ENCODE measurements around the gene PGM1. TPM values are rescaled to one million over a fixed set of nuclear protein-coding genes. Genes with fewer than 3 reads are reported as not detected.

The PGM1 gene
- total RNA-seq, 1 donor from 2014 or later = 199 TPM

- DNase-seq (ENCODE audit: low spot score) = no peak
- intact Hi-C loops (cut with DNase I) = loop anchor here (10.0 kb wide), 1 partner anchor 231 kb away; the partner anchor contains the start of gene ALG6
Measured at GRCh38 chr1:63595435-63595834, 2.2 kb downstream of the PGM1 start.

- DNase-seq (ENCODE audit: low spot score) = no peak
- intact Hi-C loops (cut with DNase I) = loop anchor here (10.0 kb wide), 1 partner anchor 235 kb away; the partner anchor contains the start of gene ALG6
Measured at GRCh38 chr1:63599799-63600198, 6.6 kb downstream of the PGM1 start.

GRCh38 chr1:63600248-63600647 is 7.0 kb downstream of the PGM1 start:
- intact Hi-C loops (cut with DNase I) = no loop called here

GRCh38 chr1:63601061-63601460 is 7.8 kb downstream of the PGM1 start:
- no peak for DNase-seq (ENCODE audit: low spot score)
- intact Hi-C loops (cut with DNase I) = no loop called here

More at GRCh38 chr1:63600248-63600647, 7.0 kb downstream of the PGM1 start:
- no peak for DNase-seq (ENCODE audit: low spot score)

- intact Hi-C loops (cut with DNase I) = no loop called here
- no peak for DNase-seq (ENCODE audit: low spot score)
Measured at GRCh38 chr1:63601463-63601862, 8.3 kb downstream of the PGM1 start.

- intact Hi-C loops (cut with DNase I) = no loop called here
- DNase-seq (ENCODE audit: low spot score) = no peak
Measured at GRCh38 chr1:63601912-63602311, 8.7 kb downstream of the PGM1 start.

- intact Hi-C loops (cut with DNase I) = no loop called here
- no peak for DNase-seq (ENCODE audit: low spot score)
Measured at GRCh38 chr1:63602629-63603028, 9.4 kb downstream of the PGM1 start.

GRCh38 chr1:63603810-63604209 is 10.6 kb downstream of the PGM1 start:
- intact Hi-C loops (cut with DNase I) = no loop called here
- DNase-seq (ENCODE audit: low spot score) = no peak

- DNase-seq (ENCODE audit: low spot score) = no peak
- intact Hi-C loops (cut with DNase I) = no loop called here
Measured at GRCh38 chr1:63607322-63607721, 14.1 kb downstream of the PGM1 start.

- DNase-seq (ENCODE audit: low spot score) = no peak
- intact Hi-C loops (cut with DNase I) = no loop called here
Measured at GRCh38 chr1:63611231-63611630, 18.0 kb downstream of the PGM1 start.

- intact Hi-C loops (cut with DNase I) = no loop called here
- DNase-seq (ENCODE audit: low spot score) = no peak
Measured at GRCh38 chr1:63612564-63612963, 19.4 kb downstream of the PGM1 start.

GRCh38 chr1:63612971-63613370 is 19.8 kb downstream of the PGM1 start:
- intact Hi-C loops (cut with DNase I) = no loop called here
- no peak for DNase-seq (ENCODE audit: low spot score)

GRCh38 chr1:63615768-63616420 is 22.7 kb downstream of the PGM1 start:
- no peak for DNase-seq (ENCODE audit: low spot score)
- intact Hi-C loops (cut with DNase I) = loop anchor here (2.0 to 5.0 kb wide), 3 partner anchors 66 to 627 kb away; no protein-coding TSS in a partner anchor

- DNase-seq (ENCODE audit: low spot score) = no peak
- intact Hi-C loops (cut with DNase I) = loop anchor here (2.0 to 5.0 kb wide), 3 partner anchors 65 to 625 kb away; no protein-coding TSS in a partner anchor
Measured at GRCh38 chr1:63617450-63617849, 24.2 kb downstream of the PGM1 start.

GRCh38 chr1:63618011-63618410 is 24.8 kb downstream of the PGM1 start:
- intact Hi-C loops (cut with DNase I) = loop anchor here (5.0 kb wide), 2 partner anchors 64 to 519 kb away; no protein-coding TSS in a partner anchor

GRCh38 chr1:63619558-63619957 is 26.3 kb downstream of the PGM1 start:
- no peak for DNase-seq (ENCODE audit: low spot score)
- intact Hi-C loops (cut with DNase I) = loop anchor here (5.0 kb wide), 2 partner anchors 63 to 518 kb away; no protein-coding TSS in a partner anchor

More at GRCh38 chr1:63618011-63618410, 24.8 kb downstream of the PGM1 start:
- no peak for DNase-seq (ENCODE audit: low spot score)

GRCh38 chr1:63620671-63621070 is 27.5 kb downstream of the PGM1 start:
- intact Hi-C loops (cut with DNase I) = no loop called here
- DNase-seq (ENCODE audit: low spot score) = no peak

- intact Hi-C loops (cut with DNase I) = no loop called here
- no peak for DNase-seq (ENCODE audit: low spot score)
Measured at GRCh38 chr1:63621075-63621474, 27.9 kb downstream of the PGM1 start.

GRCh38 chr1:63621698-63622097 is 28.5 kb downstream of the PGM1 start:
- DNase-seq (ENCODE audit: low spot score) = no peak
- intact Hi-C loops (cut with DNase I) = no loop called here

- intact Hi-C loops (cut with DNase I) = no loop called here
- DNase-seq (ENCODE audit: low spot score) = no peak
Measured at GRCh38 chr1:63622849-63623566, 29.8 kb downstream of the PGM1 start.

- DNase-seq (ENCODE audit: low spot score) = no peak
- intact Hi-C loops (cut with DNase I) = no loop called here
Measured at GRCh38 chr1:63623952-63624351, 30.7 kb downstream of the PGM1 start.
